WTC11 (cell line): ENCODE results near the gene ANTXR2.

Source experiments
- EMX1 ChIP-seq: fragments of 250-450 bp; sonication (Bioruptor Pico); IDR thresholded peaks from 2 replicates; pipeline ENCODE4 v1.8.0; 2021; ENCODE audit warnings: mild to moderate bottlenecking
- TEAD4 ChIP-seq: sonication (generic); formaldehyde crosslinking; IDR thresholded peaks from 2 replicates; pipeline ENCODE4 v1.8.0; 2022; ENCODE audit warnings: mild to moderate bottlenecking, missing genetic modification reagents
- TF ChIP-seq, protein P1 (sequence below): sonication (generic); formaldehyde crosslinking; IDR thresholded peaks from 2 replicates; pipeline ENCODE4 v1.8.1; 2023; ENCODE audit warnings: mild to moderate bottlenecking, missing genetic modification reagents, moderate library complexity
- TF ChIP-seq, protein P2 (sequence below): fragments of 200-600 bp; IDR thresholded peaks from 2 replicates; pipeline ENCODE4 v1.8.0; 2022; ENCODE audit warnings: antibody characterized with exemption
- TF ChIP-seq, protein P3 (sequence below): sonication (generic); formaldehyde crosslinking; IDR thresholded peaks from 2 replicates; pipeline ENCODE4 v1.8.1; 2022; ENCODE audit warnings: low read depth, mild to moderate bottlenecking, moderate library complexity, missing genetic modification reagents, borderline replicate concordance
- TF ChIP-seq, protein P4 (sequence below): fragments of 250-450 bp; sonication (Bioruptor Pico); IDR thresholded peaks from 2 replicates; pipeline ENCODE4 v2.1.2; 2022; ENCODE audit warnings: mild to moderate bottlenecking, moderate library complexity

- TF ChIP-seq, protein P1, sequence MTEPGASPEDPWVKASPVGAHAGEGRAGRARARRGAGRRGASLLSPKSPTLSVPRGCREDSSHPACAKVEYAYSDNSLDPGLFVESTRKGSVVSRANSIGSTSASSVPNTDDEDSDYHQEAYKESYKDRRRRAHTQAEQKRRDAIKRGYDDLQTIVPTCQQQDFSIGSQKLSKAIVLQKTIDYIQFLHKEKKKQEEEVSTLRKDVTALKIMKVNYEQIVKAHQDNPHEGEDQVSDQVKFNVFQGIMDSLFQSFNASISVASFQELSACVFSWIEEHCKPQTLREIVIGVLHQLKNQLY, result no peak
- TF ChIP-seq, protein P2, sequence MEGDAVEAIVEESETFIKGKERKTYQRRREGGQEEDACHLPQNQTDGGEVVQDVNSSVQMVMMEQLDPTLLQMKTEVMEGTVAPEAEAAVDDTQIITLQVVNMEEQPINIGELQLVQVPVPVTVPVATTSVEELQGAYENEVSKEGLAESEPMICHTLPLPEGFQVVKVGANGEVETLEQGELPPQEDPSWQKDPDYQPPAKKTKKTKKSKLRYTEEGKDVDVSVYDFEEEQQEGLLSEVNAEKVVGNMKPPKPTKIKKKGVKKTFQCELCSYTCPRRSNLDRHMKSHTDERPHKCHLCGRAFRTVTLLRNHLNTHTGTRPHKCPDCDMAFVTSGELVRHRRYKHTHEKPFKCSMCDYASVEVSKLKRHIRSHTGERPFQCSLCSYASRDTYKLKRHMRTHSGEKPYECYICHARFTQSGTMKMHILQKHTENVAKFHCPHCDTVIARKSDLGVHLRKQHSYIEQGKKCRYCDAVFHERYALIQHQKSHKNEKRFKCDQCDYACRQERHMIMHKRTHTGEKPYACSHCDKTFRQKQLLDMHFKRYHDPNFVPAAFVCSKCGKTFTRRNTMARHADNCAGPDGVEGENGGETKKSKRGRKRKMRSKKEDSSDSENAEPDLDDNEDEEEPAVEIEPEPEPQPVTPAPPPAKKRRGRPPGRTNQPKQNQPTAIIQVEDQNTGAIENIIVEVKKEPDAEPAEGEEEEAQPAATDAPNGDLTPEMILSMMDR, result no peak
- TF ChIP-seq, protein P3, sequence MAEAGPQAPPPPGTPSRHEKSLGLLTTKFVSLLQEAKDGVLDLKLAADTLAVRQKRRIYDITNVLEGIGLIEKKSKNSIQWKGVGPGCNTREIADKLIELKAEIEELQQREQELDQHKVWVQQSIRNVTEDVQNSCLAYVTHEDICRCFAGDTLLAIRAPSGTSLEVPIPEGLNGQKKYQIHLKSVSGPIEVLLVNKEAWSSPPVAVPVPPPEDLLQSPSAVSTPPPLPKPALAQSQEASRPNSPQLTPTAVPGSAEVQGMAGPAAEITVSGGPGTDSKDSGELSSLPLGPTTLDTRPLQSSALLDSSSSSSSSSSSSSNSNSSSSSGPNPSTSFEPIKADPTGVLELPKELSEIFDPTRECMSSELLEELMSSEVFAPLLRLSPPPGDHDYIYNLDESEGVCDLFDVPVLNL (CRISPR knock-in tag), result no peak
- TF ChIP-seq, protein P4, sequence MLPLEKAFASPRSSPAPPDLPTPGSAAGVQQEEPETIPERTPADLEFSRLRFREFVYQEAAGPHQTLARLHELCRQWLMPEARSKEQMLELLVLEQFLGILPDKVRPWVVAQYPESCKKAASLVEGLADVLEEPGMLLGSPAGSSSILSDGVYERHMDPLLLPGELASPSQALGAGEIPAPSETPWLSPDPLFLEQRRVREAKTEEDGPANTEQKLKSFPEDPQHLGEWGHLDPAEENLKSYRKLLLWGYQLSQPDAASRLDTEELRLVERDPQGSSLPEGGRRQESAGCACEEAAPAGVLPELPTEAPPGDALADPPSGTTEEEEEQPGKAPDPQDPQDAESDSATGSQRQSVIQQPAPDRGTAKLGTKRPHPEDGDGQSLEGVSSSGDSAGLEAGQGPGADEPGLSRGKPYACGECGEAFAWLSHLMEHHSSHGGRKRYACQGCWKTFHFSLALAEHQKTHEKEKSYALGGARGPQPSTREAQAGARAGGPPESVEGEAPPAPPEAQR (CRISPR knock-in tag), result no peak
- no peak for TF ChIP-seq EMX1
- no peak for TF ChIP-seq TEAD4 (CRISPR knock-in tag)
These were observed 512 bp upstream of the ANTXR2 start for GRCh38 chr4:80073473-80074008.
